Mucosa of rectum (tissue), 2 donors: Measurements from ENCODE around the gene CRELD2.

Source experiments
- H3K27ac ChIP-seq, 2 donors: one replicate each; pipeline ENCODE4 v1.7.0; 2013; ENCODE audit warnings: inconsistent platforms in 2 of 2, low read depth in 2 of 2, low read length in 2 of 2
- H3K27me3 ChIP-seq, 2 donors: one replicate each; pipeline ENCODE4 v1.7.0; 2013; ENCODE audit warnings: low read length in 2 of 2; ENCODE audit not compliant: control insufficient read depth in 2 of 2, insufficient read depth in 2 of 2
- H3K36me3 ChIP-seq, 2 donors: one replicate each; pipeline ENCODE4 v1.7.0; 2013; ENCODE audit warnings: low read length in 2 of 2; ENCODE audit not compliant: control insufficient read depth in 2 of 2, insufficient read depth in 2 of 2
- H3K4me1 ChIP-seq, 2 donors: one replicate each; pipeline ENCODE4 v1.7.0; 2013; ENCODE audit warnings: low read length in 2 of 2, mild to moderate bottlenecking in 1 of 2; ENCODE audit not compliant: control insufficient read depth in 2 of 2, insufficient read depth in 2 of 2
- H3K4me3 ChIP-seq, 2 donors: one replicate each; pipeline ENCODE4 v1.7.0; 2013; ENCODE audit warnings: low read length in 2 of 2
- H3K9ac ChIP-seq, 2 donors: one replicate each; pipeline ENCODE4 v1.7.0; 2013; ENCODE audit warnings: low read length in 2 of 2, low read depth in 1 of 2, mild to moderate bottlenecking in 1 of 2
- H3K9me3 ChIP-seq, 2 donors: one replicate each; pipeline ENCODE4 v1.7.0; 2013; ENCODE audit warnings: low read length in 2 of 2; ENCODE audit not compliant: control insufficient read depth in 2 of 2
- donor health status: healthy.
- donor health status: Normal muscosa, but diverticular disease.

CRELD2 gene, protein sequence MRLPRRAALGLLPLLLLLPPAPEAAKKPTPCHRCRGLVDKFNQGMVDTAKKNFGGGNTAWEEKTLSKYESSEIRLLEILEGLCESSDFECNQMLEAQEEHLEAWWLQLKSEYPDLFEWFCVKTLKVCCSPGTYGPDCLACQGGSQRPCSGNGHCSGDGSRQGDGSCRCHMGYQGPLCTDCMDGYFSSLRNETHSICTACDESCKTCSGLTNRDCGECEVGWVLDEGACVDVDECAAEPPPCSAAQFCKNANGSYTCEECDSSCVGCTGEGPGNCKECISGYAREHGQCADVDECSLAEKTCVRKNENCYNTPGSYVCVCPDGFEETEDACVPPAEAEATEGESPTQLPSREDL

DNA sequence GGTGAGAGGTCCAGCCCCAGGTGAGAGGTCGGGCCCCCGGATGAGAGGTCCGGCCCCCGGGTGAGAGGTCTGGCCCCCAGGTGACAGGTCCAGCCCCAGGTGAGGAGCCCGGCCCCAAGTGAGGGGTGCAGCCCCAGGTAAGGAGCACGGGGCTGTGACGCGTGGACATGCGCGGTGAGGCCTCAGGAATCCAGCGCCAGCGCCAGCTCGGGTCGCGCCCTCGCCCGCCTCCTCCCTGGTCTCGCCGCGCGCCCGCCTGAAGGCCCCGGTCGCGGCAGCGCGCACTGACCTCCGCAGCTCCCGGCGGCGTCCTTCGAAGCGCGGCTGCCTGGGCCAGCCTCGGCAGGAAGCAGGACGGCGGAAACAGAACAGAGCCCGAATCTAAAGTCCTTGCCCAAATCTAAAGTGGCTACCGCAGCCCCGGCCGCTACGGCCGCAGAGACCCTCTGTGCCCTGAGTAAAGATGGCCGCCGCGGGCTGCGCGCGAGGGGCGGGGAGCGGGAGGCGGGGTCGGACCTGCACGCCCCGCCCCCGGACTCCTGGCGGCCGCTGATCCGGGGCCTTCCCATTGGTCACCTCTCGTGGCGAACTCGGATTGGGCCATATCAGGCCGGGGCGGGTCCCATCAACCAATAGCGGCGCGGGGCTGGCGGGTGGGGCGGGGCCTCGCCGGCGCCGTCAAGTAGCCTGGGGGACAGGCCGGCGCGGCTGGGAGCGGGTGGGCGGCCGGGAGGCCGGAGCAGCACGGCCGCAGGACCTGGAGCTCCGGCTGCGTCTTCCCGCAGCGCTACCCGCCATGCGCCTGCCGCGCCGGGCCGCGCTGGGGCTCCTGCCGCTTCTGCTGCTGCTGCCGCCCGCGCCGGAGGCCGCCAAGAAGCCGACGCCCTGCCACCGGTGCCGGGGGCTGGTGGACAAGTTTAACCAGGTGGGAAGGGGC is at the start of gene CRELD2, which contains the start of gene ALG12:
CRELD2 (plus strand) TSS at position 661 of the 937 bp plus-strand sequence; CDS start at position 797, 136 bp downstream.
ALG12 (minus strand) TSS at position 465 of the 937 bp plus-strand sequence. CDS start 4,673 bp downstream, outside the sequence.
- no peaks in the 10 kb centered on the region for H3K27me3 ChIP-seq
- H3K27ac ChIP-seq: peak within 1 kb of the TSS; percentile 95 to 98
- peaks cover 8 to 12% of the 10 kb centered on the region in 2 donors for H3K4me1 ChIP-seq
- H3K36me3 ChIP-seq: peaks cover 13 to 15% of the 10 kb centered on the region in 2 donors
- no peaks in the 10 kb centered on the region for H3K9me3 ChIP-seq
- H3K9ac ChIP-seq: peak within 1 kb of the TSS; percentile 75 to 94
- H3K4me3 ChIP-seq: peak within 1 kb of the TSS; percentile 78 to 88

DNA sequence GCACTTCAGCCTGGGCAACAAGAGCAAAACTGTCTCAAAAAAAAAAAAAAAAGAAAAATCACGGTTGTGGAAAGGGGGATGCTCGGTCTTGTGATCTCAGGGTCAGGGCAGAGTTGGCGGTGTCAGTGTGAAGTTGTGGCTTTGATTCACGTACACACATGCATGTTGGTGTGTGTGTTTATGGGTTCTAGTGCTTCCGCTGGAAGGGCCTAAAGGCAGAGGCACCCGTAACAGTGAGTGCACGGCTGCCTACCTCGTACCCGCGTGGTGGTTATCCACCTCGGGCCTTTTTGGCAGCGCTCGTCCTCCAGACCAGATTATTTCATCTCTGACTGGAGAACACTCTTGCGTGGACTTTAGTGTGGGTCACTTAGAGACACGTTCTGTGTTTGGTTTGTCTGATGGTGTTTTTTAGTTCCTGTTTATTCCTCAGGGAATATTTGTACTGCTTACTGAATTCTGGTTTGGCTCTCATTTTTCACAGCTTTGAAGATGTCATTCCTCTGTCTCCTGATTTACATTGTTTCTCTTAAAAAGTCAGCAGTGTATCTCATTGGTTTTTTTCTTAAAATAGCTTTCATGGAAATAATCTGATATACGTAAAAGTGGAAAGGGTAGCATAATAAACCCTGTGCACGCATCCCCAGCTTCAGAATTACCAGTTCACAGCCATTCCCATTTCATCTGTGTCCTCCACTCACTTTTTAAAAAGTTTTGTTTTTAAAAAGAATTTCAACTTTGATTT is 49.2 kb upstream of the CRELD2 start:
- H3K9me3 ChIP-seq: peaks cover 0 to 8% of the 10 kb centered on the region in 2 donors
- H3K27me3 ChIP-seq: no peaks in the 10 kb centered on the region
- H3K4me1 ChIP-seq: no peaks in the 10 kb centered on the region
- H3K27ac ChIP-seq: no peak overlapping the region
- H3K9ac ChIP-seq: no peak overlapping the region
- H3K4me3 ChIP-seq: no peak overlapping the region
- peaks cover 0 to 2% of the 10 kb centered on the region in 2 donors for H3K36me3 ChIP-seq

DNA sequence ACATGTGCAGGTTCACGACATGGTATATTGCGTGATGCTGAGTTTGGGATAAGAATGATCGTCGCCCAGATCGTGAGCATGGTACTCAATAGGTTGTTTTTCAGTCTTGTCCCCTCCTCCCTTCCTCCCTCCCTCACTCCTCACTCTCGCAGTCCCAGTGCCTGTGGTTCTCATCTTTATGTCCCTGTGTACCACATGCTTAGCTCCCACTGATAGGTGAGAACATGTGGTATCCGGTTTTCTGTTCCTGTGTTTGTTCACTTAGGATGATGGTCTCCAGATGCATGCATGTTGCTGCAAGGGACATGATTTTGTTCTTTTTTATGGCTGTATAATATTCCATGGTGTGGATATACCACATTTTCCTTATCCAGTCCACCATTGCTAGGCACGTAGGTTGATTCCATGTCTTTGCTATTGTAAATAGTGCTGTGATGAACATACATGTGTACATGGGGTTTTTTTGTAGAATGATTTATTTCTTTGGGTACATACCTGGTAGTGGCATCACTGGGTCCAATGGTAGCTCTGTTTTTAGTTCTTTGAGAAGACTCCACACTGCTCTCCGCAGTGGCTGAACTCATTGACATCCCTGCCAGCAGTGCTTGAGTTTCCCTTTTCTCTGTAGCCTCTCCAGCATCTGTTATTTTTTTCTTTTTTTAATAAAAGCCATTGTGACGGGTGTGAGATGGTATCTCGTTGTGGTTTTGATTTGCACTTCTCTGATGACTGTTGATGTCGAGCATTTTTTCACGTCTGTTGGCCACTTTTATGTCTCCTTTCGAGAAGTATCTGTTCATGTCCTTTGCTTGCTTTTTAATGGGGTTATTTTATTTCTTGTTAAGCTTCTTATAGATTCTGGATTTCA is 48.4 kb upstream of the CRELD2 start:
- H3K4me1 ChIP-seq: no peaks in the 10 kb centered on the region
- H3K9ac ChIP-seq: no peak overlapping the region
- no peaks in the 10 kb centered on the region for H3K27me3 ChIP-seq
- H3K4me3 ChIP-seq: no peak overlapping the region
- H3K36me3 ChIP-seq: peaks cover 0 to 2% of the 10 kb centered on the region in 2 donors
- H3K9me3 ChIP-seq: peaks cover 0 to 8% of the 10 kb centered on the region in 2 donors
- no peak overlapping the region for H3K27ac ChIP-seq

DNA sequence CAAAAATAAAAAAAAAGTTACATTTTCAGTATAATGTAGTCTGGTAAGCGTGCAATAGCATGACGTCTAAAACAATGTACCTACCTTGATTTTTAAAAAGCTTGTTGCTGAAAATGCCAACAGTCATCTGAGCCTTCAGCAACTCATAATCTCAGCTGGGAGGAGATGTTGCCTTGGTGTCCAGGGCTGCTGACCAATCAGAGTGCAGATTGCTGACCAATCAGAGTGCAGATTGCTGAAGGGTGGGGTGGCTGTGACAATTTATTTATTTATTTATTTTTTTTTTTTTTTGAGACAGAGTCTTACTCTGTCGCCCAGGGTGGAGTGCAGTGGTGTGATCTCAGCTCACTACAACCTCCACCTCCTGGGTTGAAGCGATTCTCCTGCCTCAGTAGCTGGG is 47.0 kb upstream of the CRELD2 start:
- Histone ChIP-seq H3K9ac (no peak overlapping the region), H3K4me1 (no peaks in the 10 kb centered on the region), H3K4me3 (no peak overlapping the region), H3K27ac (no peak overlapping the region), H3K27me3 (no peaks in the 10 kb centered on the region), H3K36me3 (peaks cover 0 to 2% of the 10 kb centered on the region in 2 donors), H3K9me3 (peaks cover 0 to 3% of the 10 kb centered on the region in 2 donors)

DNA sequence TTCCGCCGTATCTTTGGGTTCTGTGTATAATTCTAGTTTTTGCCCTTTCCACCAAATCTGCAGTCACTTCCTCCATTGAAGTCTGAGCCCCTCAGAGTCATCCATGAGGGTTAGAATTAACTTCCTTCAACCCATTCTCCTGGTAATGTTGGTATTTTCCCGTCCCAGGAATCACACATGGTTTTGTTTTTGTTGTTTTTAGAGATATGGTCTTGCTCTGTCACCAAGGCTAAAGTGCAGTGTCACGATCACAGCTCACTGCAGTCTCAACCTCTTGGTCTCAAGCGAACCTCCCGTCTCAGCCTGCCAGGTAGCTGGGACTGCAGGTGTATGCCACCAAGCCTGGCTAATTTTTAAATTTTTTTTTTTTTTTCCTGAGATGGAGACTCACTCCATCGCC is 46.1 kb upstream of the CRELD2 start:
- H3K27ac ChIP-seq: no peak overlapping the region
- H3K9me3 ChIP-seq: no peaks in the 10 kb centered on the region
- no peak overlapping the region for H3K9ac ChIP-seq
- no peaks in the 10 kb centered on the region for H3K36me3 ChIP-seq
- H3K4me1 ChIP-seq: no peaks in the 10 kb centered on the region
- H3K27me3 ChIP-seq: no peaks in the 10 kb centered on the region
- no peak overlapping the region for H3K4me3 ChIP-seq

DNA sequence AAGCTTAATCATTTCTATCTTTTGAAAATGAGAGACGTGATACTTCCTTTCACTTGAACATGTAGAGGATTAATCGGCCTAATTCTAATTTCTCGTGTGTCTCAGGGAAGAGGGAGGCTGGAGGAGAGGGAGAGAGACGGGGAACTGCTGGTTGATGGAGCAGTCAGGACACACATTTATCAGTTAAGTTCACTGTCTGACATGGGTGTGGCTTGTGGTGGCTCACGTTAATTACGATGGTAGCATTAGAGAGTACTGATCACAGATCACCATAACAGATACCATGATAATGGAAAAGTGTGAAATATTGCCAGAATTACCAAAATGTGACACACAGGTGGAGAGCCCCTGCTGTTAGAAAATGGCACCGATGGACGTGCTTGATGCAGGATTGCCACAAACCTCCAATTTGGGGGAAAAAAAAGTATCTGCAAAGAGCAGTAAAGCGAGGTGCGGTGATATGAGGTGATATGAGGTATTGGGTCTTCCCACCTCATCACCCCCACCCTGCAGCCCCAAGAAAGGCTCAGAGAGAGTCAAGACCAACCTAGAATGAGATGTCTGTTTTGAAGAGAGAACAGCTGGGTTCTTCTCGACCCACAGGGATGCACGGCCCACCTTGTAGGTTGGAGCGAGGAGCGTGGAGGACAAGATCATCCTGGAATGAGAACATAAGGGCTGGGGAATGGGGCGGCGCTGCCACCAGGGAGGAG is 45.0 kb upstream of the CRELD2 start:
- Histone ChIP-seq H3K27me3 (no peaks in the 10 kb centered on the region), H3K4me1 (no peaks in the 10 kb centered on the region), H3K4me3 (no peak overlapping the region), H3K9me3 (no peaks in the 10 kb centered on the region), H3K36me3 (no peaks in the 10 kb centered on the region), H3K9ac (no peak overlapping the region), H3K27ac (no peak overlapping the region)

DNA sequence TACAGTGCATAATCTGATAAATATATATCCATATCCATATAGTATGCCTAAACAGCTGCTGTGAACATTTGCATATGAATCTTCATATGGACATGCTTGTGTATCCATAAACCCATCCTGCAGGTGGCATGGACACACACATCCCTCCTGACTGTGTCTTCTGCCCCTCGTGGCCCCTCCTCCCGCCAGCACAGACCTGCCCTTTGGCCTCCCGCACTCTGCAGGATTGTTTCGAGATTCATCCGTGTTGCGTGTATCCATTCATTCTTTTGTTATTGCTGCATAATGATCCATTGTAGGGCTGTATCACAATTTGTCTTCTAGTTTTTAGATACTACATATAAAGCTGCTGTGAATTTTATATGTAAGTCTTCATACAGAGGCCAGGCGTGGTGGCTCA is 40.8 kb upstream of the CRELD2 start:
- Histone ChIP-seq H3K4me3 (no peak overlapping the region), H3K27me3 (no peaks in the 10 kb centered on the region), H3K9me3 (no peaks in the 10 kb centered on the region), H3K36me3 (no peaks in the 10 kb centered on the region), H3K4me1 (no peaks in the 10 kb centered on the region), H3K9ac (no peak overlapping the region), H3K27ac (no peak overlapping the region)

DNA sequence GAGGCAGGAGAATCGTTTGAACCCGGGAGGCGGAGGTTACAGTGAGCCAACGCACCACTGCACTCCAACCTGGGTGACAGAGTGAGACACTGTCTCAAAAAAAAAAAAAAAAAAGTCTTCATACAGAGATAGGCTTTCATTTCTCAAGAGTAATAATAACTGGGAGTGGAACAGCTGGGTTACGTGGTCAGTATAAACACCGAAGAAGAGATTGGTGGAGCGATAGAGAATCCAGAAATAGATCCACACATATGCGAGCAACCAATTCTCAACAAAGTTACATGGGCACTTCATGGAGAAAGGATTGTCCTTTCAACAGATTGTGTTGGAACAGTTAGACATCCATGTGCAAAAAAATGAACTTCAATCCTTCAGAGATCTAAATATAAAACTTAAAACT is 40.2 kb upstream of the CRELD2 start:
- Histone ChIP-seq H3K9me3 (no peaks in the 10 kb centered on the region), H3K36me3 (no peaks in the 10 kb centered on the region)

DNA sequence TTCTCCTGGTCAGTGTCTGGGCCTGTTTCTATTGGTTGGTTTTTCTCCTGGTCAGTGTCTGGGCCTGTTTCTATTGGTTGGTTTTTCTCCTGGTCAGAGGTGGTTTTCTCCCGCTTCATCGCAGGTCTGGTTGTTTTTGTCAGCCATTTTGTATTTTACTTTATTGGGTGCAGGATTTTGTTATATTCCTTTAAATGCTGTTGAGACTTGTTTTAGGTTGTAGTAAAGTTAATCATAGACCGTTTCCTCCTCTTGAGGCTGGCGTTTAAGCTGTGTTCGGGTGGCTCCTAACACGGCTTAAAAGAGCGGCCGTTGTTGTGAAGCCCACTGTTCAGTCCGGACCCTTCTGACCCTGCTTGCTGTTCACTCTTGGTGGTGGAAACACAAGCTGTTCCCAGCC is 38.6 kb upstream of the CRELD2 start:
- no peak overlapping the region for H3K27ac ChIP-seq
- H3K9me3 ChIP-seq: no peaks in the 10 kb centered on the region
- H3K4me3 ChIP-seq: no peak overlapping the region
- H3K36me3 ChIP-seq: peaks cover 6 to 15% of the 10 kb centered on the region in 2 donors
- no peaks in the 10 kb centered on the region for H3K4me1 ChIP-seq
- no peak overlapping the region for H3K9ac ChIP-seq
- no peaks in the 10 kb centered on the region for H3K27me3 ChIP-seq

More for the DNA sequence above, 40.2 kb upstream of the CRELD2 start:
- Histone ChIP-seq H3K27me3 (no peaks in the 10 kb centered on the region), H3K4me3 (no peak overlapping the region), H3K4me1 (no peaks in the 10 kb centered on the region), H3K27ac (no peak overlapping the region), H3K9ac (no peak overlapping the region)
